ENCODE measurements around the gene NPTN. TPM values are rescaled to one million over a fixed set of nuclear protein-coding genes. Genes with fewer than 3 reads are reported as not detected.

Gene NPTN
- total and polyA plus RNA-seq, 9 of the 15 experiments (the other 6 are each of a cell fraction or from before 2014, with no cell fraction given): 9.6 to 48.5 (median 21.7) TPM

DNA sequence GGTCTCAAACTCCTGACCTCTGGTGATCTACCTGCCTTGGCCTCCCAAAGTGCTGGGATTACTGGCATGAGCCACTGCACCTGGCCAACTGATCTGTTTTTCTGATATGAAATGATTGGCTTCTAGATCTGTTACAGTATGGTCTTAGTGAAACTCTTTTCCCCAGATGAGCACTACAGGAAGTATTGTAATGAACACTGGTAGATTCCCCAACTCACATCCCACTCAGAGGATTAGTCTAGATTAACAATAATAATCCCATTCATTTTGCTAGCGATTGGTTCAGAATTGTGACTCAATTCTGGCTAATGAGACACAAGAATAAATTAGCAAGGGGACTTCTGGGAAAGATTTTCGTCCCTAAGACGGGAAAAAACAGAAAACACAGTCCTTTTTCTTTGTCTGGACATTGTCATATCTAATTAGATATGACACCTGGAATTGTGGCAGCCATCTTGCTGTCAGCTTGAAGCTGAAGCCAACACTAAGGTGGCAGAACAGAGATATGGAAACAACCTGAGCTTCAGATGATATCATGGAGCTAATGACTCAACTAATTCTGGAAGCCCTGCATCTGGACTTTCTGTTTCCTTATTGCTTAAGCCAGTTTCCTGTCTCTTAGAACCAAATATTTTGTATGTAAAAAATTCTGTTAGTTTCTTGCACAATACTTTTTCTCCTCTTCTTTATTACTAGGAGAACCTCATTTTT lies 17.4 kb upstream of the NPTN start:
- peak; percentile 27 for TF ChIP-seq CBFA2T3 (IDR thresholded peaks at IDR 0.05)
- TF ChIP-seq SAFB2 (IDR thresholded peaks at IDR 0.05; ENCODE audit: borderline replicate concordance, low read depth, low read length, severe bottlenecking): no peak
- TF ChIP-seq CBFA2T2 (conservative IDR thresholded peaks at IDR 0.05): 0 out of 2 replicates have a peak, but pooled peaks have one; percentile 23
- 0 out of 2 replicates have a peak, but pooled peaks have one; percentile 16 for TF ChIP-seq CEBPB (tag; IDR thresholded peaks at IDR 0.05)
- no peak for TF ChIP-seq CEBPG (CRISPR knock-in tag; IDR thresholded peaks at IDR 0.05)
- peak in 1 of 2 experiments; percentile 75; a peak in 2 of 4 replicates for TF ChIP-seq CEBPG (tag; conservative IDR thresholded peaks at IDR 0.05 in 1 of 2, IDR thresholded peaks at IDR 0.05 in 1 of 2)
- no peak for TF ChIP-seq MAFK (IDR thresholded peaks at IDR 0.05; ENCODE audit: low read length)
- no TSS peak for BruUV-seq (replicated peaks)
- in situ Hi-C loops (cut with MboI): no loop called here
- Histone ChIP-seq H4K20me1 (replicated peaks; ENCODE audit: control insufficient read depth, insufficient read depth, low read length) (no peaks in the 10 kb centered on the region), H3K4me1 (replicated peaks in 1 of 2; ENCODE audit: control insufficient read depth in 2 of 2, insufficient read depth in 2 of 2, low read length in 2 of 2) (no peaks in the 10 kb centered on the region), H3K27ac (ENCODE audit: extremely low read depth, low read depth, low read length) (no peak overlapping the region), H2AFZ (ENCODE audit: low read depth, low read length) (no peak overlapping the region), H3K9me1 (ENCODE audit: control insufficient read depth, insufficient read depth, low read length) (no peaks in the 10 kb centered on the region), H3K79me2 (ENCODE audit: control insufficient read depth, insufficient read depth, low read length) (no peaks in the 10 kb centered on the region), H3K9me3 (replicated peaks; ENCODE audit: control insufficient read depth, insufficient read depth, low read depth, low read length) (no peaks in the 10 kb centered on the region), H3K9ac (ENCODE audit: insufficient read depth in 1 of 2, low read depth in 2 of 2, low read length in 2 of 2) (no peak overlapping the region), H3K4me2 (ENCODE audit: insufficient read depth, low read length) (no peak overlapping the region), H3K27me3 (ENCODE audit: control insufficient read depth in 2 of 2, insufficient read depth in 2 of 2, low read length in 2 of 2) (peaks cover 3 to 4% of the 10 kb centered on the region in 2 experiments; a peak in 3 of 5 replicates), H3K36me3 (ENCODE audit: control insufficient read depth, insufficient read depth, low read length) (no peaks in the 10 kb centered on the region), H3K4me3 (no peak overlapping the region)
- DNase-seq (ENCODE audit: extremely low read depth in 1 of 4, low spot score in 3 of 4) (no peak), FAIRE-seq (no peak), ATAC-seq (no peak)
- 3% methylated on average over 3 of the region's 3 CpGs for WGBS (ENCODE audit: insufficient coverage, low coverage, missing lambda C conversion rate)
- CTCF ChIA-PET (ENCODE audit: low intra/inter-chr PET ratio): no interaction called here
- POLR2A ChIA-PET: interaction anchor here (1.4 kb wide), 1 partner anchor 9 kb away, joined by 3 read pairs; no protein-coding TSS in a partner anchor
- intact Hi-C loops (cut with micrococcal nuclease): no loop called here
